Central memory CD8-positive, alpha-beta T cell (primary cell): ENCODE measurements around the gene MAP3K7.
"Not testable (repeated sequence)": the region's sequence is repeated elsewhere in the genome, so short reads cannot be mapped to it uniquely, and the experiment has no call there.

Experiments
- ATAC-seq: fragments of 150-1000 bp; cut with Tn5 transposase; replicated peaks from 2 replicates; pipeline ENCODE4 v1.10.0; 2022; ENCODE audit warnings: mild to moderate bottlenecking, moderate FRiP score, moderate number of reproducible peaks; ENCODE audit not compliant: poor library complexity, severe bottlenecking; ENCODE audit errors: extremely low read depth
- DNase-seq, 2 donors: peaks; one replicate each; pipeline ENCODE4 v3.0.0; 2021; ENCODE audit warnings: low spot score in 2 of 2
- H3K27ac Mint-ChIP-seq: one replicate; pipeline ENCODE4 v1.8.0; 2022; ENCODE audit warnings: low read depth, mild to moderate bottlenecking, moderate library complexity, mixed read lengths
- H3K27me3 Mint-ChIP-seq: one replicate; pipeline ENCODE4 v1.8.0; 2022; ENCODE audit warnings: mixed read lengths
- H3K36me3 Mint-ChIP-seq: one replicate; pipeline ENCODE4 v1.8.0; 2022; ENCODE audit warnings: mild to moderate bottlenecking, moderate library complexity, mixed read lengths; ENCODE audit not compliant: insufficient read depth
- H3K4me1 Mint-ChIP-seq: one replicate; pipeline ENCODE4 v1.8.0; 2022; ENCODE audit warnings: mixed read lengths
- H3K4me3 Mint-ChIP-seq: one replicate; pipeline ENCODE4 v1.8.0; 2022; ENCODE audit warnings: mild to moderate bottlenecking, moderate library complexity, mixed read lengths
- H3K9me3 Mint-ChIP-seq: one replicate; pipeline ENCODE4 v1.8.0; 2022; ENCODE audit warnings: mixed read lengths

Gene MAP3K7

GRCh38 chr6:90572856-90573255, 14.0 kb downstream of the MAP3K7 start:
- H3K27ac Mint-ChIP-seq, result no peak overlapping the region
- H3K4me3 Mint-ChIP-seq, result no peak overlapping the region
- H3K9me3 Mint-ChIP-seq, result no peaks in the 10 kb centered on the region
- DNase-seq, result no peak
- H3K36me3 Mint-ChIP-seq, result peaks cover 20% of the 10 kb centered on the region
- no peaks in the 10 kb centered on the region for H3K27me3 Mint-ChIP-seq
- peaks cover 13% of the 10 kb centered on the region for H3K4me1 Mint-ChIP-seq
- ATAC-seq, result no peak

- Mint-ChIP-seq H3K4me3 (no peak overlapping the region), H3K27me3 (no peaks in the 10 kb centered on the region)
- no peak for ATAC-seq
Measured at GRCh38 chr6:90569223-90569622, 17.6 kb downstream of the MAP3K7 start.

GRCh38 chr6:90567682-90568081, 19.2 kb downstream of the MAP3K7 start:
- H3K4me3 Mint-ChIP-seq, ATAC-seq, DNase-seq, H3K9me3 Mint-ChIP-seq, H3K27ac Mint-ChIP-seq, H3K27me3 Mint-ChIP-seq: not testable (repeated sequence)
- Mint-ChIP-seq H3K36me3 (peaks cover 34% of the 10 kb centered on the region), H3K4me1 (peaks cover 32% of the 10 kb centered on the region)

More at GRCh38 chr6:90569223-90569622, 17.6 kb downstream of the MAP3K7 start:
- no peaks in the 10 kb centered on the region for H3K9me3 Mint-ChIP-seq
- DNase-seq, result no peak
- H3K36me3 Mint-ChIP-seq, result peaks cover 33% of the 10 kb centered on the region
- peaks cover 22% of the 10 kb centered on the region for H3K4me1 Mint-ChIP-seq
- H3K27ac Mint-ChIP-seq, result peak overlapping the region; percentile 39

GRCh38 chr6:90562341-90562740, 24.5 kb downstream of the MAP3K7 start:
- H3K36me3 Mint-ChIP-seq, result peaks cover 27% of the 10 kb centered on the region
- DNase-seq, H3K27me3 Mint-ChIP-seq, H3K9me3 Mint-ChIP-seq, ATAC-seq: not testable (repeated sequence)
- peak overlapping the region; percentile 27 for H3K4me3 Mint-ChIP-seq
- peaks cover 35% of the 10 kb centered on the region for H3K4me1 Mint-ChIP-seq
- peak overlapping the region; percentile 71 for H3K27ac Mint-ChIP-seq

- no peaks in the 10 kb centered on the region for H3K9me3 Mint-ChIP-seq
- no peak overlapping the region for H3K4me3 Mint-ChIP-seq
- no peak for DNase-seq
- peaks cover 31% of the 10 kb centered on the region for H3K4me1 Mint-ChIP-seq
- no peaks in the 10 kb centered on the region for H3K27me3 Mint-ChIP-seq
- ATAC-seq, result no peak
- H3K27ac Mint-ChIP-seq, result peak overlapping the region; percentile 4
- peaks cover 31% of the 10 kb centered on the region for H3K36me3 Mint-ChIP-seq
Measured at GRCh38 chr6:90559931-90560330, 26.9 kb downstream of the MAP3K7 start.

- no peak overlapping the region for H3K4me3 Mint-ChIP-seq
- peaks cover 9% of the 10 kb centered on the region for H3K4me1 Mint-ChIP-seq
- peaks cover 46% of the 10 kb centered on the region for H3K36me3 Mint-ChIP-seq
- no peaks in the 10 kb centered on the region for H3K9me3 Mint-ChIP-seq
- no peaks in the 10 kb centered on the region for H3K27me3 Mint-ChIP-seq
- no peak for DNase-seq
- no peak for ATAC-seq
- H3K27ac Mint-ChIP-seq, result no peak overlapping the region
Measured at GRCh38 chr6:90557006-90557405, 29.9 kb downstream of the MAP3K7 start.

- peaks cover 58% of the 10 kb centered on the region for H3K36me3 Mint-ChIP-seq
- H3K27ac Mint-ChIP-seq, result peak overlapping the region; percentile 56
- no peak overlapping the region for H3K4me3 Mint-ChIP-seq
- no peaks in the 10 kb centered on the region for H3K9me3 Mint-ChIP-seq
- ATAC-seq (no peak), DNase-seq (no peak)
- peaks cover 6% of the 10 kb centered on the region for H3K4me1 Mint-ChIP-seq
- H3K27me3 Mint-ChIP-seq, result no peaks in the 10 kb centered on the region
Measured at GRCh38 chr6:90547991-90548390, 38.9 kb downstream of the MAP3K7 start.

GRCh38 chr6:90547079-90547478, 39.8 kb downstream of the MAP3K7 start:
- ATAC-seq (no peak), DNase-seq (no peak)
- Mint-ChIP-seq H3K9me3 (no peaks in the 10 kb centered on the region), H3K4me3 (no peak overlapping the region), H3K27ac (no peak overlapping the region), H3K4me1 (peaks cover 6% of the 10 kb centered on the region), H3K27me3 (no peaks in the 10 kb centered on the region), H3K36me3 (peaks cover 55% of the 10 kb centered on the region)

GRCh38 chr6:90545448-90545847, 41.4 kb downstream of the MAP3K7 start:
- H3K9me3 Mint-ChIP-seq, result no peaks in the 10 kb centered on the region
- peaks cover 6% of the 10 kb centered on the region for H3K4me1 Mint-ChIP-seq
- ATAC-seq, result no peak
- H3K4me3 Mint-ChIP-seq, result no peak overlapping the region
- peaks cover 51% of the 10 kb centered on the region for H3K36me3 Mint-ChIP-seq
- H3K27me3 Mint-ChIP-seq, result no peaks in the 10 kb centered on the region
- H3K27ac Mint-ChIP-seq, result no peak overlapping the region
- no peak for DNase-seq

- no peaks in the 10 kb centered on the region for H3K27me3 Mint-ChIP-seq
- no peaks in the 10 kb centered on the region for H3K9me3 Mint-ChIP-seq
- no peak overlapping the region for H3K4me3 Mint-ChIP-seq
Measured at GRCh38 chr6:90544741-90545140, 42.1 kb downstream of the MAP3K7 start.

GRCh38 chr6:90544081-90544480, 42.8 kb downstream of the MAP3K7 start:
- Mint-ChIP-seq H3K4me3 (no peak overlapping the region), H3K27me3 (no peaks in the 10 kb centered on the region), H3K27ac (no peak overlapping the region), H3K9me3 (no peaks in the 10 kb centered on the region), H3K36me3 (peaks cover 43% of the 10 kb centered on the region), H3K4me1 (peaks cover 6% of the 10 kb centered on the region)
- ATAC-seq, result no peak
- no peak for DNase-seq

More at GRCh38 chr6:90544741-90545140, 42.1 kb downstream of the MAP3K7 start:
- H3K27ac Mint-ChIP-seq, result peak overlapping the region; percentile 29
- ATAC-seq, result no peak
- DNase-seq, result no peak
- peaks cover 48% of the 10 kb centered on the region for H3K36me3 Mint-ChIP-seq
- peaks cover 6% of the 10 kb centered on the region for H3K4me1 Mint-ChIP-seq

- peaks cover 6% of the 10 kb centered on the region for H3K4me1 Mint-ChIP-seq
- ATAC-seq (no peak), DNase-seq (no peak)
- no peak overlapping the region for H3K27ac Mint-ChIP-seq
- no peaks in the 10 kb centered on the region for H3K27me3 Mint-ChIP-seq
- peaks cover 28% of the 10 kb centered on the region for H3K36me3 Mint-ChIP-seq
- no peaks in the 10 kb centered on the region for H3K9me3 Mint-ChIP-seq
- no peak overlapping the region for H3K4me3 Mint-ChIP-seq
Measured at GRCh38 chr6:90541221-90541620, 45.7 kb downstream of the MAP3K7 start.

GRCh38 chr6:90538278-90539046, 48.4 kb downstream of the MAP3K7 start:
- DNase-seq (no peak), ATAC-seq (no peak)
- Mint-ChIP-seq H3K4me1 (no peaks in the 10 kb centered on the region), H3K4me3 (no peak overlapping the region), H3K36me3 (peaks cover 12% of the 10 kb centered on the region), H3K27ac (no peak overlapping the region), H3K9me3 (no peaks in the 10 kb centered on the region), H3K27me3 (no peaks in the 10 kb centered on the region)
